Neuronal stem cell (in vitro differentiated cells): ENCODE results near the gene SLC8A1.

Experiments used
- DNase-seq: peaks from one replicate; pipeline ENCODE4 v3.0.0-alpha.2; 2013; ENCODE audit warnings: low spot score
- H2AFZ ChIP-seq: one replicate; pipeline ENCODE4 v1.6.1; 2013; ENCODE audit warnings: mild to moderate bottlenecking, low read length, inconsistent platforms
- H2AK5ac ChIP-seq: 2 replicates; pipeline ENCODE4 v1.6.1; 2013; ENCODE audit warnings: low read depth, mild to moderate bottlenecking, inconsistent platforms, low read length, moderate library complexity, mixed read lengths
- H2BK120ac ChIP-seq: 2 replicates; pipeline ENCODE4 v1.6.1; 2013; ENCODE audit warnings: low read depth, mild to moderate bottlenecking, inconsistent platforms, low read length, moderate library complexity, mixed read lengths
- H2BK12ac ChIP-seq: one replicate; pipeline ENCODE4 v1.6.1; 2013; ENCODE audit warnings: low read length, inconsistent platforms
- H2BK15ac ChIP-seq: 2 replicates; pipeline ENCODE4 v1.6.1; 2013; ENCODE audit warnings: mild to moderate bottlenecking, low read length, inconsistent platforms, mixed read lengths
- H2BK5ac ChIP-seq: one replicate; pipeline ENCODE4 v1.6.1; 2013; ENCODE audit warnings: inconsistent platforms, mild to moderate bottlenecking, low read length, moderate library complexity
- H3K14ac ChIP-seq: one replicate; pipeline ENCODE4 v1.6.1; 2013; ENCODE audit warnings: low read length, inconsistent platforms
- H3K18ac ChIP-seq: 2 replicates; pipeline ENCODE4 v1.6.1; 2013; ENCODE audit warnings: low read length, inconsistent platforms
- H3K23ac ChIP-seq: 2 replicates; pipeline ENCODE4 v1.6.1; 2013; ENCODE audit warnings: low read depth, mild to moderate bottlenecking, mixed read lengths, low read length, inconsistent platforms; ENCODE audit not compliant: poor library complexity
- H3K27ac ChIP-seq: replicated peaks from 3 replicates; pipeline ENCODE4 v1.5.1; 2013; ENCODE audit warnings: low read length, inconsistent platforms
- H3K27me3 ChIP-seq, 3 experiments: 2 replicates each; pipeline ENCODE4 v1.6.1; 2013; ENCODE audit warnings: low read length in 3 of 3, mild to moderate bottlenecking in 2 of 3, inconsistent platforms in 1 of 3, low read depth in 1 of 3, mixed read lengths in 1 of 3, moderate library complexity in 1 of 3; ENCODE audit not compliant: control insufficient read depth in 3 of 3, insufficient read depth in 3 of 3
- H3K36me3 ChIP-seq, 2 donors: replicated peaks in 1 of 2; 2 replicates each; pipeline ENCODE4 v1.6.1; 2013; ENCODE audit warnings: low read length in 2 of 2; ENCODE audit not compliant: control insufficient read depth in 2 of 2, insufficient read depth in 2 of 2
- H3K4ac ChIP-seq: 2 replicates; pipeline ENCODE4 v1.6.1; 2013; ENCODE audit warnings: inconsistent platforms, mild to moderate bottlenecking, low read length, moderate library complexity
- H3K4me1 ChIP-seq, 2 donors: 1 replicate in 1 of 2; 2 replicates in 1 of 2; pipeline ENCODE4 v1.6.1; 2013; ENCODE audit warnings: low read length in 2 of 2, low read depth in 1 of 2; ENCODE audit not compliant: control insufficient read depth in 2 of 2, insufficient read depth in 1 of 2
- H3K4me2 ChIP-seq: one replicate; pipeline ENCODE4 v1.6.1; 2013; ENCODE audit warnings: mild to moderate bottlenecking, low read length, inconsistent platforms; ENCODE audit not compliant: insufficient read depth, poor library complexity, severe bottlenecking
- H3K4me3 ChIP-seq, 2 donors: 2 replicates each; pipeline ENCODE4 v1.5.1; 2013; ENCODE audit warnings: low read length in 2 of 2, mild to moderate bottlenecking in 2 of 2, inconsistent platforms in 1 of 2, moderate library complexity in 1 of 2
- H3K79me1 ChIP-seq: one replicate; pipeline ENCODE4 v1.6.1; 2013; ENCODE audit warnings: low read depth, mild to moderate bottlenecking, inconsistent platforms, low read length, moderate library complexity
- H3K9ac ChIP-seq: one replicate; pipeline ENCODE4 v1.6.1; 2013; ENCODE audit warnings: mild to moderate bottlenecking, low read depth, low read length, inconsistent platforms; ENCODE audit not compliant: poor library complexity
- H3K9me3 ChIP-seq, 2 donors: replicated peaks in 1 of 2; 2 replicates each; pipeline versions ENCODE3 to v1.6.1; 2013; ENCODE audit warnings: low read length in 2 of 2, mild to moderate bottlenecking in 2 of 2, inconsistent platforms in 1 of 2, low read depth in 1 of 2, mixed read lengths in 1 of 2, moderate library complexity in 1 of 2; ENCODE audit not compliant: control insufficient read depth in 2 of 2, insufficient read depth in 1 of 2
- H4K8ac ChIP-seq: one replicate; pipeline ENCODE4 v1.6.1; 2013; ENCODE audit warnings: low read depth, mild to moderate bottlenecking, inconsistent platforms, low read length, moderate library complexity
- H4K91ac ChIP-seq: one replicate; pipeline ENCODE4 v1.6.1; 2013; ENCODE audit warnings: low read length, low read depth, mild to moderate bottlenecking, inconsistent platforms; ENCODE audit not compliant: poor library complexity
- WGBS, 2 donors: extraction: QIAGEN DNeasy Blood & Tissue Kit; methylation state at CpG; one replicate each; pipeline ENCODE4 v1.1.7; 2013; ENCODE audit warnings: missing lambda C conversion rate in 2 of 2, mixed read lengths in 1 of 2; ENCODE audit not compliant: insufficient read length in 2 of 2, insufficient replicate concordance in 1 of 2; ENCODE audit errors: extremely low coverage in 2 of 2; 5-methylcytosine and 5-hydroxymethylcytosine counted together

Gene SLC8A1

DNA sequence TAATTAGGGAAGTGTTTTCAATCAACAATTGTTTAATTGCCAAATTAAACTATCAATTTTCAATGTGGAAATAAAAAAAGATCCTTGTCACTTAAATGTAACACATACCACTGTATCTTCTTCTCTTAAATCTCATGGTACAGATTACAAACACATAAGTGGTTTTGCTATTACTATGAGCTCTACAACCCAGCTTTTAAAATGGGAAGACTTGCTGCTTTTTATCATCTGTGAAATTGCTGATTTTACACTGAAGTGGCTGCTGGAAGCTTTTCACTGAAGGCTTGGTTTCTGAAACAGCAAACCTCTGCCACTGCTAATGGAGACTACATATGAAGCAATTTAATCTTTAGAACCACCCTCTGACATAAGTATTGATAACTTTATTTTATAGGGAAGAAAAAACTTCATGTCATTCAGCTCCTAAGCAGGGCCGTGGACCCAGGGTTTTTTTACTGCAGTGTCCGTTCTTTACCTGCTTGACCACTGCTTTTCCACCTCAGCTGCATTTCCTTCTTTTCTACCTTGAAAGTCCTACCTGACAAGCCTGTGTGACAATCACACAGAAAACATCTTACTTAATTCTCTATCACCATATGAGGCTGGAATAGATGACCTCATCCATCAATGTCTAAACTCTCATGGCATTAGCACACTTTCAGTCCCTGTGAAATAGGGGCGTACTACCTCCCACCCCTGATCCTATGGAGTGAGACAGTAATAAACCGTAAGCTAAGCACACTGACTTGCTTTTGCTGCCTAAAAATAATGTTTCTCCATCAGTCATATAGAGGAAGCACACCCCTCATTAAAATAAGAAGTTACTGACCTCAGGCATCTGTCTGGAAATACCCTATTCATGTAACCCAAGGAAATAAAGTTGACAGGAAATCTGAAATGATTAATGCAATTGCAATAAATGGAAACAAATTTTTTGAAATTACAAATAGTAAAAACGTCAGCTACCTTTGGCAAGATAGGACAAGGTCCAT is 19.2 kb upstream of the SLC8A1 start:
- Histone ChIP-seq H2BK15ac (no peak overlapping the region), H3K18ac (no peak overlapping the region), H4K91ac (no peak overlapping the region), H3K4ac (no peak overlapping the region), H2BK120ac (no peak overlapping the region), H3K79me1 (no peaks in the 10 kb centered on the region), H3K36me3 (no peaks in the 10 kb centered on the region), H3K4me2 (no peak overlapping the region), H3K4me3 (no peak overlapping the region), H4K8ac (no peak overlapping the region), H3K27me3 (no peaks in the 10 kb centered on the region), H3K27ac (no peak overlapping the region), H2BK5ac (no peak overlapping the region), H3K14ac (no peak overlapping the region), H3K9ac (no peak overlapping the region), H3K9me3 (no peaks in the 10 kb centered on the region), H3K23ac (no peak overlapping the region), H3K4me1 (no peaks in the 10 kb centered on the region), H2AK5ac (no peak overlapping the region), H2AFZ (no peak overlapping the region), H2BK12ac (no peak overlapping the region)
- no peak for DNase-seq
- no CpG with 5 or more reads among the region's 5 CpGs for WGBS, 2 donors

DNA sequence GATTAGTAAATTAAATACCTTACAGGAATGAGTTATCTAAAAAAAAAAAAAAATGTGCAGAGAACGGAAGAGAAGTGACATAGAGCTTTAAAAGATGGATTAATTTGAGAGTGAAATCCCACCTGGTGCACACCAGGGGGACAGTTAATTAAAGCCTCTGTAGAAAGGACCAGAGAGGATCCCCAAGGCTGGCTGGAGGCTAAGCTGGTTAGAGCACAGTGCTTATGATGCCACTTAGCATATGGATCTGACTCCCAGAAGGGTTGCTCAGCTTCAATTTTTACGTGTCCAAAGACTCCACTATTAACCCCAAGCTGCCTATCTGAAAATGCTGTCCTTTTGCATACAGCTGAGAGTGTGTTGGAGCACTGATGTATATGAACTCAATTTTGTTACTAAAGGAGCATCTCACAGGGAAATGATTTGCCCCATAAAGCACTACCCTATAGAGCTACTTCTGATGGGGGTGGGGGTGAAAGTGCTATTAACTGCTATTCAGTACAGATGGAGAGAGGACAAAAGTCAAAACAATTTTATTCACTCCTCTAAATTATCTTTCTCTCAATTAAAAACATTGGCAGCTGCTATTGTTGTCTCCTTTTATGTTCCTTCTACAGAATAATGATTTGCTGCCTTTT is 15.2 kb upstream of the SLC8A1 start:
- Histone ChIP-seq H3K4me2 (no peak overlapping the region), H4K91ac (no peak overlapping the region), H3K36me3 (no peaks in the 10 kb centered on the region), H2BK12ac (no peak overlapping the region), H3K27me3 (no peaks in the 10 kb centered on the region), H3K79me1 (no peaks in the 10 kb centered on the region), H2AFZ (no peak overlapping the region), H2BK120ac (no peak overlapping the region), H3K4me1 (peaks cover 0 to 6% of the 10 kb centered on the region in 2 donors), H3K14ac (no peak overlapping the region), H3K23ac (no peak overlapping the region), H2BK15ac (no peak overlapping the region), H2BK5ac (no peak overlapping the region), H3K4ac (no peak overlapping the region), H3K27ac (no peak overlapping the region), H3K9ac (no peak overlapping the region), H4K8ac (no peak overlapping the region), H3K4me3 (no peak overlapping the region), H3K18ac (no peak overlapping the region), H2AK5ac (no peak overlapping the region), H3K9me3 (no peaks in the 10 kb centered on the region)
- no peak for DNase-seq
- WGBS, 2 donors, result no CpG with 5 or more reads among the region's 2 CpGs

DNA sequence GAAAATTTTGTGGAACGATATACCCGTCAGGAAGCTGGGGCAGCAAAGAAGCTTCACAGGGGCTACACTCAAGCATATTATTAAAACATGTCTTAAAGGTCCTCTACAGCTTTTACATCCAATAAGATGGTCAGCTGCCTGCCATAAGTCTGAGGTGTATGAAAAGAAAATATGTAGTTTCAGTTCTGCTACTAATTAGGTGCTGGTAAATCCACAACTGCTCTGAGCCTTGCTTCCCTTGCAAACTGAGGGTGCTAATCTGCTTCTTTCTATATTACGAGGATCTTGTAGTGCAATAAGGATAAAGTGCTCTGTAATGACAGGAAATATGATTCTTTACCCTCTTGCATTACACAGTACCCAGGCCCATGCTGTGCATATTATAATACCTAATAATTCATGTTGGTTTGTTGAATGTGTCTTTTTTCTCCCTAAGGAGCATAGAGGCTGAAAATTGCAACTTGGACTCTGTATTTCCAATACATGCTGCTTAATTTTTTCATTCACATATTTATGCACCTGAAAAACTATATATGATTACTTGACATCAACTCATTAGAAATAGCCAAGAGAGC is 14.5 kb upstream of the SLC8A1 start:
- Histone ChIP-seq H3K36me3 (no peaks in the 10 kb centered on the region), H3K27ac (no peak overlapping the region), H3K9me3 (no peaks in the 10 kb centered on the region), H2BK12ac (no peak overlapping the region), H2AFZ (no peak overlapping the region), H2BK120ac (no peak overlapping the region), H2BK5ac (no peak overlapping the region), H3K9ac (no peak overlapping the region), H3K4me3 (no peak overlapping the region), H2BK15ac (no peak overlapping the region), H3K27me3 (no peaks in the 10 kb centered on the region), H4K91ac (no peak overlapping the region), H3K4me2 (no peak overlapping the region), H4K8ac (no peak overlapping the region), H2AK5ac (no peak overlapping the region), H3K4ac (no peak overlapping the region), H3K79me1 (no peaks in the 10 kb centered on the region), H3K18ac (no peak overlapping the region), H3K14ac (no peak overlapping the region), H3K4me1 (peaks cover 0 to 6% of the 10 kb centered on the region in 2 donors), H3K23ac (no peak overlapping the region)
- no CpG with 5 or more reads among the region's 3 CpGs for WGBS, 2 donors
- DNase-seq, result no peak

DNA sequence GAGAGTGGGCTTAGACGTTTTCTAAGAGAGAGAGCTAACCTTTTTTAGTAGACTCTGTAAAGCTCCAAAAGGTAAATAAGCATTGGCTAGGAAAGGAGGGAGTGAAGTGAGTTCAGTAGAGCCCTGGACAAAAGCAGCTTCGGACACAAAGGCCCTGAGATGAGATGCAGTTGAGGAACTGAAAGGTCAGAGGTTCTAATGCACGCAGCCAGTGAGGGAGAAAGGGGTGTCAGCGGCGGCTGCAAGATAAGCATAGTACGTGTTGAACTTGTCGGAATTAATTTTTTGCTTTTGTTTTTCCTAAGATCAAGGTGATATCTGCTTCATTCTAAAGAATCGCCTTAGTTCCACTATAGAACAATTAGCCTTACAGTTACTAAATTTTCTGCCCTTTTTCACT is 11.2 kb upstream of the SLC8A1 start:
- no peaks in the 10 kb centered on the region for H3K36me3 ChIP-seq
- no peak overlapping the region for H3K27ac ChIP-seq
- no peak overlapping the region for H3K4me3 ChIP-seq
- H3K27me3 ChIP-seq, result no peaks in the 10 kb centered on the region
- peaks cover 3 to 6% of the 10 kb centered on the region in 2 donors for H3K4me1 ChIP-seq
- H3K23ac ChIP-seq, result no peak overlapping the region
- peak overlapping the region; percentile 66 for H2AFZ ChIP-seq
- no peak overlapping the region for H4K91ac ChIP-seq
- no peak overlapping the region for H2BK15ac ChIP-seq
- no peak overlapping the region for H2BK120ac ChIP-seq
- DNase-seq, result no peak
- no peak overlapping the region for H2BK5ac ChIP-seq
- H3K4me2 ChIP-seq, result no peak overlapping the region
- H2BK12ac ChIP-seq, result no peak overlapping the region
- no peaks in the 10 kb centered on the region for H3K79me1 ChIP-seq
- no peak overlapping the region for H3K18ac ChIP-seq
- no peak overlapping the region for H3K4ac ChIP-seq
- no peak overlapping the region for H2AK5ac ChIP-seq
- H3K9me3 ChIP-seq, result no peaks in the 10 kb centered on the region
- H3K14ac ChIP-seq, result no peak overlapping the region
- H3K9ac ChIP-seq, result no peak overlapping the region
- no CpG with 5 or more reads among the region's 8 CpGs for WGBS, 2 donors
- no peak overlapping the region for H4K8ac ChIP-seq
